Body of pancreas (tissue), 4 donors: ENCODE results near the gene NOL6. TPM values are rescaled to one million over a fixed set of nuclear protein-coding genes. Genes with fewer than 3 reads are reported as not detected.
"Not testable (repeated sequence)": the region's sequence is repeated elsewhere in the genome, so short reads cannot be mapped to it uniquely, and the experiment has no call there.

Experiments
- ATAC-seq: fragments of 150-250 bp; one replicate; pipeline ENCODE4 v1.9.1; 2016
- DNase-seq, 4 donors: peaks; one replicate each; pipeline ENCODE4 v3.0.0-alpha.2; 2019
- H3K27ac ChIP-seq, 4 donors: fragments of 200-600 bp; sonication (generic); 1 replicate in 3 of 4; 2 replicates in 1 of 4; pipeline versions ENCODE4 v1.5.1 to v1.6.1; 2016 to 2019; ENCODE audit warnings: mild to moderate bottlenecking in 1 of 4, mixed read lengths in 1 of 4, moderate library complexity in 1 of 4
- H3K27me3 ChIP-seq, 2 donors: fragments of 200-600 bp; sonication (generic); one replicate each; pipeline ENCODE4 v1.6.0; 2016; ENCODE audit warnings: mild to moderate bottlenecking in 1 of 2
- H3K36me3 ChIP-seq, 2 donors: fragments of 200-600 bp; sonication (generic); replicated peaks in 1 of 2; 2 replicates each; pipeline ENCODE4 v1.5.1; 2016; ENCODE audit warnings: low read depth in 2 of 2; ENCODE audit not compliant: insufficient read depth in 1 of 2
- H3K4me1 ChIP-seq: fragments of 200-600 bp; sonication (generic); one replicate; pipeline ENCODE4 v1.6.0; 2016
- H3K4me3 ChIP-seq, 2 donors: fragments of 200-600 bp; sonication (generic); 1 replicate in 1 of 2; 2 replicates in 1 of 2; pipeline ENCODE4 v1.5.1; 2016 to 2019
- H3K9me3 ChIP-seq, 3 donors: fragments of 200-600 bp; sonication (generic); 1 replicate in 2 of 3; 2 replicates in 1 of 3; pipeline ENCODE4 v1.5.1; 2016
- POLR2A ChIP-seq, 3 donors: fragments of 450-650 bp; IDR thresholded peaks; one replicate each; pipeline ENCODE4 v1.6.1; 2016; ENCODE audit warnings: antibody characterized with exemption in 3 of 3, mild to moderate bottlenecking in 2 of 3
- WGBS, 2 donors: methylation state at CpG; one replicate each; pipeline ENCODE4 v1.1.5; 2017; 5-methylcytosine and 5-hydroxymethylcytosine counted together
- intact Hi-C: fragments of 100-400 bp; cut with DNase I; formaldehyde crosslinking; loops from one replicate; pipeline ENCODE4 v1.15.1; 2023
- total RNA-seq, 2 donors: library from RNA; depleted of rRNA; stranded (reverse); fragments of >200 nt; gene quantifications; one replicate each; pipeline ENCODE4 v1.1.0, GENCODE V29; 2016
- TF ChIP-seq, protein P1 (sequence below), 7 experiments: fragments of 450-650 bp in 4 of 7; fragments of 200-600 bp in 3 of 7; sonication (generic) in 3 of 7; IDR thresholded peaks; one replicate each; pipeline ENCODE4 v1.5.1; 2016 to 2019; ENCODE audit warnings: antibody characterized with exemption in 7 of 7

Gene NOL6
- total RNA-seq, 2 donors from 2014 or later = 14.8 to 23.1 TPM

- Histone ChIP-seq H3K9me3 (no peaks in the 10 kb centered on the region), H3K27me3 (no peaks in the 10 kb centered on the region), H3K36me3 (no peaks in the 10 kb centered on the region), H3K27ac (no peak overlapping the region), H3K4me3 (no peak overlapping the region), H3K4me1 (peaks cover 10% of the 10 kb centered on the region)
- ATAC-seq (no peak), DNase-seq (no peak)
- TF ChIP-seq, protein P1, sequence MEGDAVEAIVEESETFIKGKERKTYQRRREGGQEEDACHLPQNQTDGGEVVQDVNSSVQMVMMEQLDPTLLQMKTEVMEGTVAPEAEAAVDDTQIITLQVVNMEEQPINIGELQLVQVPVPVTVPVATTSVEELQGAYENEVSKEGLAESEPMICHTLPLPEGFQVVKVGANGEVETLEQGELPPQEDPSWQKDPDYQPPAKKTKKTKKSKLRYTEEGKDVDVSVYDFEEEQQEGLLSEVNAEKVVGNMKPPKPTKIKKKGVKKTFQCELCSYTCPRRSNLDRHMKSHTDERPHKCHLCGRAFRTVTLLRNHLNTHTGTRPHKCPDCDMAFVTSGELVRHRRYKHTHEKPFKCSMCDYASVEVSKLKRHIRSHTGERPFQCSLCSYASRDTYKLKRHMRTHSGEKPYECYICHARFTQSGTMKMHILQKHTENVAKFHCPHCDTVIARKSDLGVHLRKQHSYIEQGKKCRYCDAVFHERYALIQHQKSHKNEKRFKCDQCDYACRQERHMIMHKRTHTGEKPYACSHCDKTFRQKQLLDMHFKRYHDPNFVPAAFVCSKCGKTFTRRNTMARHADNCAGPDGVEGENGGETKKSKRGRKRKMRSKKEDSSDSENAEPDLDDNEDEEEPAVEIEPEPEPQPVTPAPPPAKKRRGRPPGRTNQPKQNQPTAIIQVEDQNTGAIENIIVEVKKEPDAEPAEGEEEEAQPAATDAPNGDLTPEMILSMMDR (IDR thresholded peaks at IDR 0.05) = no peak
- no peak for TF ChIP-seq POLR2A (IDR thresholded peaks at IDR 0.05)
- intact Hi-C loops = no loop called here
- 77 to 86% methylated on average over 7 of the region's 7 CpGs for WGBS, 2 donors
Observed at GRCh38 chr9:33455945-33456344, 17.8 kb downstream of the NOL6 start.

- H3K27me3 ChIP-seq, intact Hi-C loops, H3K4me3 ChIP-seq, H3K36me3 ChIP-seq, ATAC-seq, H3K9me3 ChIP-seq, H3K27ac ChIP-seq, H3K4me1 ChIP-seq, DNase-seq: not testable (repeated sequence)
- WGBS, 2 donors = 95 to 96% methylated on average over 8 of the region's 8 CpGs
Observed at GRCh38 chr9:33455456-33455855, 18.3 kb downstream of the NOL6 start.

DNA sequence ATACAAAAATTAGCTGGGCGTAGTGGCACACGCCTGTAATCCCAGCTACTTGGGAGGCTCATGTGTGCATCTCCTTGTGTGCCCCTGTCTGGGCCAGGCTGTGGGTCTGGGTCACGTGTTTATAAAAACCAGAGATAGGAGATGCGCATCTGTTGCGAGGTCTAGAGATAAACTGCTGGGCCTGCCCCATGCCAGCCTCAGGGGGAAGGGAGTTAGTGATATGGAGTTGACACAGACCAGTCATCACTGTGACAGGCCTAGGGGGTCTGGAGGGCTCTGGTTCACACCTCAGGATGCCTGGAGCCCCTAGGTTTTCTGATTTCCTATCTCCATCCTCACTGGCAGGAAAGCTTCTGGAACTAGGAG, 19.1 kb downstream of the NOL6 start:
- ATAC-seq, intact Hi-C loops, H3K4me1 ChIP-seq, DNase-seq, H3K4me3 ChIP-seq, H3K36me3 ChIP-seq, H3K9me3 ChIP-seq, H3K27ac ChIP-seq, H3K27me3 ChIP-seq: not testable (repeated sequence)
- WGBS, 2 donors = 69 to 73% methylated on average over 5 of the region's 5 CpGs

DNA sequence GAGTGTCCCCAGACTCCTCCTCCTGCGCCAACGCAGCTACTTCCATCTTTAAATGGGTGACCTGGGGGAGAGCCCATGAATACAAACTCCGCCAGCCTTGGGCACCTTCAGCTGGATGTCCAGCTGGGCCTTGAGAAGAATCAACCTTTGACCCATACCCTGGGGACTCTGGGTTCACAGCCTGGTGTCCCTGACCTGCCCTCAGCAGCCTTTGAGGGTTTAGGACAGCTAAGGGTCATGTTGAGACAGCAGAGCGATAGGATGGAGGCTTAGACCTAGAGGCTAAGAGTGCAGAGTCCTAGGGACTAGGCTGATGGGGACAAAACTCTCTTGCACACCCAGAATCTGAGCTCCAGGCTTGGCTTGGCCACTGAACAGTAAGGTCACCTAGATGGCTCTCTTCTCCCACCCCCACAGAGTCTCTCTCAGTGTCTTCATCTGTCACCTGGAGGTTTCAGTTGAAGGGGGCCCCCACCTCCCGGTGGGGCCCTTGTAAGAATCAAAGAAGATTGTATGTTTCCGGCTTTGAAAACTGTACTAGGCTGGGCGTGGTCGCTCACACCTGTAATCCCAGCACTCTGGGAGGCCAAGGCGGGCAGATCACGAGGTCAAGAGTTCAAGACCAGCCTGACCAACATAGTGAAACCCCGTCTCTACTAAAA, 19.6 kb downstream of the NOL6 start:
- DNase-seq (no peak), ATAC-seq (no peak)
- no peak overlapping the region for H3K4me3 ChIP-seq
- H3K4me1 ChIP-seq = peaks cover 10% of the 10 kb centered on the region
- H3K27me3 ChIP-seq = no peaks in the 10 kb centered on the region
- TF ChIP-seq POLR2A (IDR thresholded peaks at IDR 0.05) = no peak
- TF ChIP-seq, protein P1 (IDR thresholded peaks at IDR 0.05) = no peak
- H3K27ac ChIP-seq = no peak overlapping the region
- H3K9me3 ChIP-seq = no peaks in the 10 kb centered on the region
- intact Hi-C loops = no loop called here
- 79 to 88% methylated on average over 11 of the region's 11 CpGs for WGBS, 2 donors
- H3K36me3 ChIP-seq = no peaks in the 10 kb centered on the region

- intact Hi-C loops = no loop called here
- no peak overlapping the region for H3K4me3 ChIP-seq
- no peaks in the 10 kb centered on the region for H3K36me3 ChIP-seq
- ATAC-seq (no peak), DNase-seq (no peak)
- peaks cover 2% of the 10 kb centered on the region for H3K4me1 ChIP-seq
- 18 to 55% methylated on average over 1 to 3 of the region's 3 CpGs for WGBS, 2 donors
- H3K27ac ChIP-seq = no peak overlapping the region
- TF ChIP-seq POLR2A (IDR thresholded peaks at IDR 0.05) = no peak
- TF ChIP-seq, protein P1 (IDR thresholded peaks at IDR 0.05) = no peak
- H3K9me3 ChIP-seq = no peaks in the 10 kb centered on the region
- no peaks in the 10 kb centered on the region for H3K27me3 ChIP-seq
Observed at GRCh38 chr9:33453286-33453860, 20.4 kb downstream of the NOL6 start.

- peaks cover 5% of the 10 kb centered on the region for H3K4me1 ChIP-seq
- peak; percentile 46 to 82 (median 64) for DNase-seq
- intact Hi-C loops = no loop called here
- no peaks in the 10 kb centered on the region for H3K36me3 ChIP-seq
- 21 to 36% methylated on average over 4 to 6 of the region's 7 CpGs for WGBS, 2 donors
- H3K4me3 ChIP-seq = no peak overlapping the region
- TF ChIP-seq, protein P1 (IDR thresholded peaks at IDR 0.05) = peak; percentile 42 to 65 (median 59)
- TF ChIP-seq POLR2A (IDR thresholded peaks at IDR 0.05) = no peak
- no peaks in the 10 kb centered on the region for H3K27me3 ChIP-seq
- no peak overlapping the region for H3K27ac ChIP-seq
- ATAC-seq = peak; percentile 60
- no peaks in the 10 kb centered on the region for H3K9me3 ChIP-seq
Observed at GRCh38 chr9:33452828-33453271, 20.9 kb downstream of the NOL6 start.
